Measurements from ENCODE around the gene PLCB1. TPM values are rescaled to one million over a fixed set of nuclear protein-coding genes. Genes with fewer than 3 reads are reported as not detected.

The PLCB1 gene
- total and polyA plus RNA-seq, 2 experiments from 2014 or later, result 14.9 to 20.7 TPM

- H3K36me3 Mint-ChIP-seq (ENCODE audit: low read depth), result no peaks in the 10 kb centered on the region
- DNase-seq (ENCODE audit: low spot score) (peak; percentile 36), ATAC-seq (peak; percentile 66)
- Histone ChIP-seq H3K4me3 (0 out of 2 replicates have a peak overlapping the region, but pooled peaks have one; percentile 6), H3K9me2 (ENCODE audit: insufficient read depth) (no peaks in the 10 kb centered on the region), H3K36me3 (ENCODE audit: insufficient read depth) (no peaks in the 10 kb centered on the region), H3K4me2 (peak overlapping the region; percentile 68), H3K27me3 (ENCODE audit: insufficient read depth) (no peaks in the 10 kb centered on the region), H3F3A (replicated peaks; ENCODE audit: low read depth) (no peaks in the 10 kb centered on the region), H3K4me1 (ENCODE audit: insufficient read depth) (peaks cover 13% of the 10 kb centered on the region), H4K20me1 (replicated peaks; ENCODE audit: insufficient read depth) (no peaks in the 10 kb centered on the region), H2AFZ (no peak overlapping the region), H3K27ac (ENCODE audit: low read depth) (no peak overlapping the region), H3K79me2 (replicated peaks; ENCODE audit: insufficient read depth) (no peaks in the 10 kb centered on the region)
- H3K4me1 Mint-ChIP-seq, result peaks cover 18% of the 10 kb centered on the region
- no peaks in the 10 kb centered on the region for H3K9me3 Mint-ChIP-seq
- H3K27me3 Mint-ChIP-seq (ENCODE audit: insufficient read depth, low read depth, poor library complexity), result no peaks in the 10 kb centered on the region
- TF ChIP-seq ZNF114 (CRISPR knock-in tag; IDR thresholded peaks at IDR 0.05), result no peak
- no peak for TF ChIP-seq EZH2 (IDR thresholded peaks at IDR 0.05; ENCODE audit: low read depth, unreplicated experiment)
- TF ChIP-seq ZNF331 (CRISPR knock-in tag; IDR thresholded peaks at IDR 0.05; ENCODE audit: low read depth), result no peak
- TF ChIP-seq JUNB (IDR thresholded peaks at IDR 0.05; ENCODE audit: unreplicated experiment), result no peak
- peak; percentile 55 for TF ChIP-seq ZNF462 (CRISPR knock-in tag; IDR thresholded peaks at IDR 0.05)
- no peak for TF ChIP-seq EZH2phosphoT487 (IDR thresholded peaks at IDR 0.05; ENCODE audit: unreplicated experiment)
- H3K4me3 Mint-ChIP-seq, result no peak overlapping the region
- H3K27ac Mint-ChIP-seq, result peak overlapping the region; percentile 60; the same call in 1 of the 2 replicates
These were observed 228.0 kb downstream of the PLCB1 start for GRCh38 chr20:8360035-8360434.
